Peyer's patch (tissue), 4 donors: ENCODE data around the gene ZNF69. TPM values are rescaled to one million over a fixed set of nuclear protein-coding genes. Genes with fewer than 3 reads are reported as not detected.
A peak's percentile ranks its signal among the peaks of the same experiment; 100 is the strongest.
"Not testable (repeated sequence)": the region's sequence is repeated elsewhere in the genome, so short reads cannot be mapped to it uniquely, and the experiment has no call there.

Source experiments
- DNase-seq, 3 donors: peaks; one replicate each; pipeline ENCODE4 v3.0.0-alpha.2; 2017 to 2019
- H3K27ac ChIP-seq, 4 donors: fragments of 200-600 bp; sonication (generic); one replicate each; pipeline ENCODE4 v1.5.1; 2016 to 2019
- H3K27me3 ChIP-seq, 2 donors: fragments of 200-600 bp; sonication (generic); one replicate each; pipeline ENCODE4 v1.5.1; 2019
- H3K36me3 ChIP-seq, 3 donors: fragments of 200-600 bp; sonication (generic); one replicate each; pipeline ENCODE4 v1.5.1; 2016 to 2019
- H3K4me1 ChIP-seq, 4 donors: fragments of 200-600 bp; sonication (generic); one replicate each; pipeline ENCODE4 v1.5.1; 2016 to 2019
- H3K4me3 ChIP-seq, 4 donors: fragments of 200-600 bp; sonication (generic); 1 replicate in 3 of 4; 2 replicates in 1 of 4; pipeline ENCODE4 v1.5.1; 2016 to 2019; ENCODE audit warnings: mild to moderate bottlenecking in 1 of 4
- H3K9me3 ChIP-seq, 4 donors: fragments of 200-600 bp; sonication (generic); one replicate each; pipeline ENCODE4 v1.5.1; 2016 to 2019; ENCODE audit warnings: mild to moderate bottlenecking in 1 of 4
- POLR2A ChIP-seq, 2 donors: fragments of 450-650 bp; IDR thresholded peaks; one replicate each; pipeline ENCODE4 v1.5.1; 2017; ENCODE audit warnings: antibody characterized with exemption in 2 of 2, mild to moderate bottlenecking in 2 of 2, moderate library complexity in 2 of 2
- total RNA-seq, 4 donors: library from RNA; depleted of rRNA; stranded (reverse); fragments of >200 nt; gene quantifications; one replicate each; pipeline ENCODE4 v1.1.0, GENCODE V29; 2016
- TF ChIP-seq, protein P1 (sequence below), 6 experiments: fragments of 450-650 bp in 4 of 6; fragments of 200-600 bp in 2 of 6; sonication (generic) in 1 of 6; IDR thresholded peaks; one replicate each; pipeline ENCODE4 v1.5.1; 2017 to 2019; ENCODE audit warnings: antibody characterized with exemption in 6 of 6, mild to moderate bottlenecking in 3 of 6, moderate library complexity in 1 of 6

The ZNF69 gene
- total RNA-seq, 4 donors from 2014 or later: 8.9 to 19.8 (median 14.5) TPM

DNA sequence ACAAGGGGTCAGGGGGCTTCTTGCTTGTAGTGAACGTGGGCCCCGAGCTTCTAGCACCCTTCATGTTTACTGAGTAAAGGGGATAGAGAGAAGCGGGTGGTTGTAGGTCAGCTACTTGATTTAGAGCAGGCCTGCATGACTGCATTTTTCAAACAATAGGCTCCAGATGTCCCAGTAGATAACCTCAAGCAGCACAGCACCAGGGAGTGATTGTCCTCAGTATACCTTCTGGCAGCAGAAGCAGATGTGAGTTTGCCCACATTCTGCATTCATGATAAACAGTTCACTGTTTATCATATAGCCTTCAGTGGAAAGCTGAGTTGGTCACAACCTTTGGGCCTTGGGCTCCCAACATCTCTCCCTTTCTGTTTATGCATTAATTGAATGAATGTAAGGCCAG lies 34.2 kb upstream of the ZNF69 start:
- TF ChIP-seq POLR2A (IDR thresholded peaks at IDR 0.05): no peak
- TF ChIP-seq, protein P1, sequence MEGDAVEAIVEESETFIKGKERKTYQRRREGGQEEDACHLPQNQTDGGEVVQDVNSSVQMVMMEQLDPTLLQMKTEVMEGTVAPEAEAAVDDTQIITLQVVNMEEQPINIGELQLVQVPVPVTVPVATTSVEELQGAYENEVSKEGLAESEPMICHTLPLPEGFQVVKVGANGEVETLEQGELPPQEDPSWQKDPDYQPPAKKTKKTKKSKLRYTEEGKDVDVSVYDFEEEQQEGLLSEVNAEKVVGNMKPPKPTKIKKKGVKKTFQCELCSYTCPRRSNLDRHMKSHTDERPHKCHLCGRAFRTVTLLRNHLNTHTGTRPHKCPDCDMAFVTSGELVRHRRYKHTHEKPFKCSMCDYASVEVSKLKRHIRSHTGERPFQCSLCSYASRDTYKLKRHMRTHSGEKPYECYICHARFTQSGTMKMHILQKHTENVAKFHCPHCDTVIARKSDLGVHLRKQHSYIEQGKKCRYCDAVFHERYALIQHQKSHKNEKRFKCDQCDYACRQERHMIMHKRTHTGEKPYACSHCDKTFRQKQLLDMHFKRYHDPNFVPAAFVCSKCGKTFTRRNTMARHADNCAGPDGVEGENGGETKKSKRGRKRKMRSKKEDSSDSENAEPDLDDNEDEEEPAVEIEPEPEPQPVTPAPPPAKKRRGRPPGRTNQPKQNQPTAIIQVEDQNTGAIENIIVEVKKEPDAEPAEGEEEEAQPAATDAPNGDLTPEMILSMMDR (IDR thresholded peaks at IDR 0.05): no peak
- no peak for DNase-seq
- H3K27me3 ChIP-seq: no peaks in the 10 kb centered on the region

DNA sequence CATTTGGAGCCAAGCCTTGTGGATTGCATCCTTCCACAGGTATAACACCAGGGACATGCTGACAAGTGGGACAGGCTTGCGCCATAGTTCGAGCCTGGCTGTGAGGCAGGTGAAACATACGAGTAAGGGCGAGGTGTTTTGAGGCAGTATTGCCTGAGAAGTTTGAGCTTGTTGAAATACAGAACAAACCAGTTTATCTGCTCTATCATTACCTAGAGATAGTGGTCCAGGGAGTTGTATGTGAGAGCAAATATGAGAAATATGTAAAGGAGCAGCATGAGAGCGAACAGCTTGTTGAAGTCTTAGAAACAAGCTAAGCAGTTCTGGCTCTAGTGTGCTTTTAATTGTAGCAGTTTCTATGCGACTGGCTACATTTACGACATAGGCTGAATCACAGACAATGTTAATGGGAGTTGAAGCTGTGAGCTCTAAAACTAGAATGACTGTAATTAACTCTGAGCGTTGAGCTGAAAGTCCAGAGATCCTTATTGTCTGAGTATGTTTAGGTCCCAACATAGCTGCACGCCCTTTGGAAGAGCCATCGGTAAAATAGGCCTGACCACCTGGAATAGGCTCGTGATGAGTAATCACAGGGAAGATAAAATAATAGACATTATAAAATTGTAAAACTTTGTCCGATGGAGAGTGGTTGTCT lies 30.9 kb upstream of the ZNF69 start:
- DNase-seq: peak in 1 of 3 donors; percentile 49
- peaks cover 0 to 12% (median 0%) of the 10 kb centered on the region in 3 donors for H3K36me3 ChIP-seq
- H3K27me3 ChIP-seq: no peaks in the 10 kb centered on the region
- H3K4me1 ChIP-seq: peaks cover 0 to 4% (median 0%) of the 10 kb centered on the region in 4 donors
- no peak for TF ChIP-seq POLR2A (IDR thresholded peaks at IDR 0.05)
- TF ChIP-seq, protein P1 (IDR thresholded peaks at IDR 0.05): no peak
- peak overlapping the region in 1 of 4 donors; percentile 7 for H3K4me3 ChIP-seq
- peak overlapping the region in 2 of 4 donors; percentile 56 to 71 for H3K27ac ChIP-seq
- peaks cover 0 to 5% (median 2%) of the 10 kb centered on the region in 4 donors for H3K9me3 ChIP-seq

More for the DNA sequence above, 34.2 kb upstream of the ZNF69 start:
- H3K4me3 ChIP-seq: no peak overlapping the region
- H3K9me3 ChIP-seq: no peaks in the 10 kb centered on the region
- H3K4me1 ChIP-seq: peaks cover 0 to 5% (median 0%) of the 10 kb centered on the region in 4 donors
- H3K27ac ChIP-seq: no peak overlapping the region
- peaks cover 0 to 7% (median 0%) of the 10 kb centered on the region in 3 donors for H3K36me3 ChIP-seq

DNA sequence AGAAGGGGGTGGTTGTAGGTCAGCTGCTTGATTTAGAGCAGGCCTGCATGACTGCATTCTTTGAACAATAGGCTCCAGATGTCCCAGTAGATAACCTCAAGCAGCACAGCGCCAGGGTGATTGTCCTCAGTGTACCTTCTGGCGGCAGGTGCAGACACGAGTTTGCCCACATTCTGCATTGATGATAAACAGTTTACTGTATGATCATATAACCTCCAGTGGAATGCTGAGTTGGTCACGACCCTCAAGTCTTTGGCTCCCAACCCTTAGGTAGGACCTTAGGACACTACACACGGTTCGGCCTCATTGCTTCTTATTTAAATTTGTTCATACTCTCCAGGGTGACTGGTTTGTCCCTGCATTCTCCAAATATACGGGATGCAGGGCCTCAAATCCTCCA lies 26.9 kb upstream of the ZNF69 start:
- Histone ChIP-seq H3K27ac (no peak overlapping the region), H3K36me3 (peaks cover 0 to 6% (median 0%) of the 10 kb centered on the region in 3 donors), H3K4me3 (no peak overlapping the region), H3K4me1 (peaks cover 0 to 3% (median 0%) of the 10 kb centered on the region in 4 donors), H3K9me3 (peaks cover 0 to 20% (median 5%) of the 10 kb centered on the region in 4 donors), H3K27me3 (no peaks in the 10 kb centered on the region)
- DNase-seq: no peak
- no peak for TF ChIP-seq POLR2A (IDR thresholded peaks at IDR 0.05)
- TF ChIP-seq, protein P1 (IDR thresholded peaks at IDR 0.05): no peak

DNA sequence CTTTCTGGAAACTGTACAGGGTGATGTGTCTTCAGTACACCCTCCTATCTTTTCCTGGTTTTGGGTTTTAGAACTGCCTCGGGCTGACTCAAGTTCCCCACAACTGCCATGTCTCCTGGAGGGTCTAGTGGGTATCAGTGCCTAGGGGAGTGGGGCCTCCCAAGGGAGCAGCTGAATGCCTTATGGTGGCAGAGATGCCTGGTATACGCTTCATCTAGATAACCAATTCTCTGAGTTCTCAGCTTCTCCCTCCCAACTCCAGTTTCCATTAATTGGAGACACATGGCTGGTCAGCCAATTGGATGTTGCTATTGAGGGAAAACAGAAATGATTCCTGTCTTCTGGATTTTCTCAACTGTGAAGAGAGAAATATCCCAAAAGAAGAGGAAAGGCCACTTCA lies 26.3 kb upstream of the ZNF69 start:
- Histone ChIP-seq H3K4me3 (no peak overlapping the region), H3K27me3 (no peaks in the 10 kb centered on the region), H3K9me3 (peaks cover 0 to 26% (median 7%) of the 10 kb centered on the region in 4 donors), H3K4me1 (no peaks in the 10 kb centered on the region), H3K27ac (no peak overlapping the region), H3K36me3 (peaks cover 0 to 10% (median 0%) of the 10 kb centered on the region in 3 donors)
- DNase-seq: no peak
- TF ChIP-seq POLR2A (IDR thresholded peaks at IDR 0.05): no peak
- TF ChIP-seq, protein P1 (IDR thresholded peaks at IDR 0.05): no peak

DNA sequence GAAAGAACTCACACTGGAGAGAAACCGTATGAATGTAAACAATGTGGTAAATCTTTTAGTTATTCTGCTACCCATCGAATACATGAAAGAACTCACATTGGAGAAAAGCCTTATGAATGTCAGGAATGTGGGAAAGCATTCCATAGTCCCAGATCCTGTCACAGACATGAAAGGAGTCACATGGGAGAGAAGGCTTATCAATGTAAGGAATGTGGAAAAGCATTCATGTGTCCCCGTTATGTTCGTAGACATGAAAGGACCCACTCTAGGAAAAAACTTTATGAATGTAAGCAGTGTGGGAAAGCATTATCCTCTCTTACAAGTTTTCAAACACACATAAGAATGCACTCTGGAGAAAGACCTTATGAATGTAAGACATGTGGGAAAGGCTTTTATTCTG lies 19.8 kb upstream of the ZNF69 start:
- not testable (repeated sequence) for H3K4me1 ChIP-seq, H3K4me3 ChIP-seq, DNase-seq, H3K27me3 ChIP-seq, H3K27ac ChIP-seq
- Histone ChIP-seq H3K9me3 (peaks cover 0 to 61% (median 23%) of the 10 kb centered on the region in 4 donors), H3K36me3 (peaks cover 0 to 35% (median 2%) of the 10 kb centered on the region in 3 donors)

DNA sequence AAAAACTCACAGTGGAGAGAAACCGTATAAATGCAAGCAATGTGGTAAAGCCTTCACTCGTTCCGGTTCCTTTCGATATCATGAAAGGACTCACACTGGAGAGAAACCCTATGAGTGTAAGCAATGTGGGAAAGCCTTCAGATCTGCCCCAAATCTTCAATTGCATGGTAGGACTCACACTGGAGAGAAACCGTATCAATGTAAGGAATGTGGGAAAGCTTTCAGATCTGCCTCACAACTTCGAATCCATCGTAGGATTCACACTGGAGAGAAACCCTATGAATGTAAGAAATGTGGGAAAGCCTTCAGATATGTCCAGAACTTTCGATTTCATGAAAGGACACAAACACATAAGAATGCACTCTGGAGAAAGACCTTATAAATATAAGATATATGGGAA lies 19.4 kb upstream of the ZNF69 start:
- peaks cover 0 to 61% (median 23%) of the 10 kb centered on the region in 4 donors for H3K9me3 ChIP-seq
- H3K27me3 ChIP-seq: no peaks in the 10 kb centered on the region
- TF ChIP-seq, protein P1 (IDR thresholded peaks at IDR 0.05): no peak
- no peak for TF ChIP-seq POLR2A (IDR thresholded peaks at IDR 0.05)
- peaks cover 0 to 35% (median 2%) of the 10 kb centered on the region in 3 donors for H3K36me3 ChIP-seq
- H3K27ac ChIP-seq: no peak overlapping the region
- no peak overlapping the region for H3K4me3 ChIP-seq
- DNase-seq: no peak
- H3K4me1 ChIP-seq: no peaks in the 10 kb centered on the region
